NB4 (cell line): ENCODE results near the gene MED22.

Experiments
- DNase-seq: peaks from one replicate; pipeline ENCODE4 v3.0.0; 2010; ENCODE audit warnings: low read depth
- H3K4me3 ChIP-seq: one replicate; pipeline ENCODE4 v1.5.1; 2011; ENCODE audit warnings: mild to moderate bottlenecking, low read depth, low read length, moderate library complexity
- MYC ChIP-seq: IDR thresholded peaks from 2 replicates; pipeline ENCODE4 v1.6.1; 2011; ENCODE audit warnings: low read depth, low read length
- POLR2A ChIP-seq: IDR thresholded peaks from 2 replicates; pipeline ENCODE4 v1.6.1; 2011; ENCODE audit warnings: mild to moderate bottlenecking; ENCODE audit not compliant: insufficient read length; ENCODE audit errors: extremely low read depth
- TF ChIP-seq, protein P1 (sequence below): IDR thresholded peaks from one replicate; pipeline ENCODE4 v1.5.1; 2012; ENCODE audit warnings: low read depth, low read length
- TF ChIP-seq, protein P2 (sequence below): IDR thresholded peaks from 2 replicates; pipeline ENCODE4 v1.6.1; 2011; ENCODE audit warnings: low read depth, low read length

MED22 gene

DNA sequence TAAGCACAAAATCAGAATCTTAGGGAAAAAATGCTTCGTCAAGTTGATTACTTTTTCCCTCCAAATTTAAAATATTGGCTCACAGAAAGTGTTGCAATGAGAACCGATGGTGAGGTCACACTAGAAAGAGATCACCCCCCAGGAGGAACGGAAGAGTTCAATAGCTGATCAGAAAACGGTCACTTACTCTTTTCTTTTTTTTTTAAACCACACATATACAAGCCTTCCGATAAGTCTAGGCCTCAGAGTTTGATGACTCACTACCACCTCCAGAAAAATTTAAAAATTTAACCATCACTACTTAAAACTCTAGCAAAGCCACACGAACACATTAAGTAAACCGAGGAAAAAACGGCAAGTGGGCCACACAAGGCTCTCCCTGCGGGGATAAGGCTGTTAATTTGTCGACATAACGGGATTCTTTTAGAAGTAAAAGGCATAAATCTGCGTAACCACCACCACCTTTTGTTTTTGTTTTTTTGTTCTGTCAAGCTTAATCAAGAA, 26.7 kb upstream of the MED22 start:
- TF ChIP-seq, protein P1, sequence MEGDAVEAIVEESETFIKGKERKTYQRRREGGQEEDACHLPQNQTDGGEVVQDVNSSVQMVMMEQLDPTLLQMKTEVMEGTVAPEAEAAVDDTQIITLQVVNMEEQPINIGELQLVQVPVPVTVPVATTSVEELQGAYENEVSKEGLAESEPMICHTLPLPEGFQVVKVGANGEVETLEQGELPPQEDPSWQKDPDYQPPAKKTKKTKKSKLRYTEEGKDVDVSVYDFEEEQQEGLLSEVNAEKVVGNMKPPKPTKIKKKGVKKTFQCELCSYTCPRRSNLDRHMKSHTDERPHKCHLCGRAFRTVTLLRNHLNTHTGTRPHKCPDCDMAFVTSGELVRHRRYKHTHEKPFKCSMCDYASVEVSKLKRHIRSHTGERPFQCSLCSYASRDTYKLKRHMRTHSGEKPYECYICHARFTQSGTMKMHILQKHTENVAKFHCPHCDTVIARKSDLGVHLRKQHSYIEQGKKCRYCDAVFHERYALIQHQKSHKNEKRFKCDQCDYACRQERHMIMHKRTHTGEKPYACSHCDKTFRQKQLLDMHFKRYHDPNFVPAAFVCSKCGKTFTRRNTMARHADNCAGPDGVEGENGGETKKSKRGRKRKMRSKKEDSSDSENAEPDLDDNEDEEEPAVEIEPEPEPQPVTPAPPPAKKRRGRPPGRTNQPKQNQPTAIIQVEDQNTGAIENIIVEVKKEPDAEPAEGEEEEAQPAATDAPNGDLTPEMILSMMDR = no peak
- TF ChIP-seq, protein P2, sequence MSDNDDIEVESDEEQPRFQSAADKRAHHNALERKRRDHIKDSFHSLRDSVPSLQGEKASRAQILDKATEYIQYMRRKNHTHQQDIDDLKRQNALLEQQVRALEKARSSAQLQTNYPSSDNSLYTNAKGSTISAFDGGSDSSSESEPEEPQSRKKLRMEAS = no peak
- no peak for TF ChIP-seq MYC
- no peak for TF ChIP-seq POLR2A
- peak; percentile 79 for DNase-seq

DNA sequence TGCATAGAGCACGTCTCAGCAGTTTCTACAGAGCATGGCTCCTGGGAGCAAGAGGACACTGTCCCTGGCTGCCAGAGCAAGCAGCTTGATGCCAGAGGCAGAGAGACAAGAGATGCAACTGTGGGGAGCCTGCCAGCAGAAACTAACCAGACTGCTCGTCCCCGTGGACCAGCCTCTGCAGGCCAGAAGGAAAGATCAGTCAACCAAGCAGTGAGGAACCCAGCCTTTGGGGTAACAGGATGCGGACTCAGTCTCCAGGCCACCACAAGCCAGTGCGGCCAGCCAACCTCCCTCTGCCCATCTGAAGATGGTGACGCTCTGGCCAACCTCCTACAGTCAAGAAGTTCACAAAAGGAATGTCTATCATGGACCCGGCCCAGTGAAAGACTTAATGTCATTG, 24.2 kb upstream of the MED22 start:
- H3K4me3 ChIP-seq = peak overlapping the region; percentile 6
- no peak for DNase-seq
- TF ChIP-seq, protein P2 = no peak
- TF ChIP-seq POLR2A (no peak), MYC (no peak)
- TF ChIP-seq, protein P1 = no peak

More for the DNA sequence above, 26.7 kb upstream of the MED22 start:
- peak overlapping the region; percentile 96 for H3K4me3 ChIP-seq

DNA sequence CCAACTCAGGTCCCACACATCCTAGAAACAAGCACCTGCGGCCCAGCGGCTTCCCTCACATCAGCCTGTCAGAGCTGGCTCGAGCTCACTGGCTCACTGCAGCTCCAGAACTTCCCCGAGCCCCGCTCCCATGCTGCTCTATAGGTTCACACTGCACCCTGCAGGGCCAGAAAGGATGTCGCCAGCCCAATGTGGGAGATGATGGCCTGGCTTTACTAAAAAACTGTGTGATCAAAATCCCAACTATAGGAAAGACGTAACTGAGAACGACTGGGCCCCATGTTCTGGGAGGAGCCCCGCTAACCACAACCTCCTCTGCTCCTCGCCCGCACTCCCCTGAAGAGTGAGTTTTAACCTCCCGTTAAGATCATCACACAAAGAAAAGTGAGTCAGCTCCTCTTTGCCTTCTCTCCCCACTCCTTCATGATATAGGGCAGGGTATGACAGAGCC, 23.4 kb upstream of the MED22 start:
- peak; percentile 59 for DNase-seq
- H3K4me3 ChIP-seq = peak overlapping the region; percentile 6
- TF ChIP-seq POLR2A (no peak), MYC (no peak)
- TF ChIP-seq, protein P1 = no peak
- TF ChIP-seq, protein P2 = no peak

DNA sequence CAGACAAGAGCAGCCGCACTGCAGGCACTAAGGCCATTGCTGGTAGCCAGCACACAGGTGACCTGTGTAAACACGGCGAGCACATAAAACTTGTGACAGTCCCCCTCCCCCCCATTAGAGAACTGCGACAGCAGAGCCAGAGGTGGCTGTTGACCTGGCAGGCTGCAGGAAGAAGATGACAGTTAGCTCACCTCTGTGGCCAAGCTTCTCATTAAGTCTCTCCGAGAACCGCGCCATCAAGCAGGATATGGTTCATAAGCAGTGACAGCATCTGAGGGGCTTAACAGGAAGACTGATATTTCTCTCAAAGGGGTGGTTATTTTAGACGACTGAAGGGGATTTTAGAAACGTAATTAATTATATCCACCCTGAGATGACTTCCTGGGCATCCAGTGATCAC, 22.8 kb upstream of the MED22 start:
- no peak for DNase-seq
- no peak overlapping the region for H3K4me3 ChIP-seq
- TF ChIP-seq MYC (no peak), POLR2A (no peak)
- TF ChIP-seq, protein P1 = no peak
- TF ChIP-seq, protein P2 = no peak

DNA sequence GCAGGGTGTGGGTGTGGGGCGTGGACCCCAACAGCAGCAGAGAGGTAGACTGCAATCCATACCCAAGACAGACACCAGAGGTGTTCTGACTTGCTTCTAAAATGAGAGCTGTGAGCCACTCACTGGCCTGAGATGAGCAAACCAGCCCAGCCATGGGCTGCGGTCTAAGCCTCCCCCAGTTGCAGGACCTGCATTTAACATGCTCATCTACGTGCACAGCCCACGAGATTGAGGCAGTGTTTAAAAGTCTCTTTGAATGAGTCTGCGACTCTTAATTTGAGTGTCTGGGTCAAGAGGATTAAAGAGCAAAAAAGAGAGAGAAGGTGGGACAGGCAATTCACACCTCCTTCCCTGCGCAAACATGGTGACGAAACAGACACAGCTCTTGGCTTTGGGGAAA, 22.0 kb upstream of the MED22 start:
- H3K4me3 ChIP-seq = no peak overlapping the region
- DNase-seq = no peak
- TF ChIP-seq, protein P1 = no peak
- TF ChIP-seq, protein P2 = no peak
- no peak for TF ChIP-seq POLR2A
- TF ChIP-seq MYC = no peak

DNA sequence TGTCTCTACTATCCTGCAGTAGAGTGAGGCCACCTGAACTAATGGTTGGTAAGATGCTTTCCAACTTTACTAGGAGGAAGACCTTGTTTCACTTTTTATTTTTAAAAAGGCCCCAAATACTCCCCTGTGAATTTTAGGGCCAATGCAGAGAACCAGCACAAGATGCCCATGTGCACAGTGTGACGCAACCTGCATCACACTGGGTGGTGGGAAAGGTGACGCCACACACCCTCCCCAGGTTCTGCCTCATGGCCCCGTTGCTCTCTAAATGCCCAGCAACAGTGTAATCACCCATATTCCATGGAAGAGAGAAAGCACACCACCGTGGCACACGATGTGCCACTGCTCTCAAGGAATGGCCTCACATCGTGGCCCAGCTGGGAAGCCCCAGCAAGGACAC, 21.5 kb upstream of the MED22 start:
- DNase-seq = no peak
- TF ChIP-seq, protein P2 = no peak
- TF ChIP-seq POLR2A (no peak), MYC (no peak)
- TF ChIP-seq, protein P1 = no peak
- H3K4me3 ChIP-seq = no peak overlapping the region
